ENCODE results near the gene TTF1.

The TTF1 gene

DNA sequence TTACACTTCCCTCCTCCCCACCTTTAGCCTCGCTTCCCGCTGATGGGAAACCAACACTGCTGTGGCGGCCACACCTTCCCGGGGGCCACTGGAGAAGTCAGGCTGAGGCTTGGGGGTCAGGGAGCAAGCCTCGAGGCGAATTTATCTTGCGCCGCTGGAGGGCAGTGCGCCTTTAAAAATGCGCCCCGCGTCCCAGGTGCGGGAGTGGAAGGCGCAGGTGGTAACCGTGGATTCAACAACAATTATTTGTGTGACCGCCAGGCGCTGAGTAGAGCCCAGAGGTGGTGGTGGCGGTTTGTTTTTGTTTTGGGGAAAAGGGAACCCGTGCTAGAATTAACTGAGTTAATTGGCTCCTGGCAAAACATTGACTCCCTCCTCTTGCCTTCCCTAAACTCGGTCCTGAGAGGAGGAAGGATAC is 4.5 kb upstream of the TTF1 start:
- Mint-ChIP-seq H3K27me3 (ENCODE audit: low read depth, poor library complexity) (peaks cover 89% of the 10 kb centered on the region), H3K27ac (no peak overlapping the region), H3K4me1 (peaks cover 22% of the 10 kb centered on the region), H3K4me3 (peak overlapping the region; percentile 76), H3K9me3 (no peaks in the 10 kb centered on the region), H3K36me3 (ENCODE audit: low read depth) (no peaks in the 10 kb centered on the region)
- DNase-seq, result peak; percentile 74
- TF ChIP-seq, protein P1, sequence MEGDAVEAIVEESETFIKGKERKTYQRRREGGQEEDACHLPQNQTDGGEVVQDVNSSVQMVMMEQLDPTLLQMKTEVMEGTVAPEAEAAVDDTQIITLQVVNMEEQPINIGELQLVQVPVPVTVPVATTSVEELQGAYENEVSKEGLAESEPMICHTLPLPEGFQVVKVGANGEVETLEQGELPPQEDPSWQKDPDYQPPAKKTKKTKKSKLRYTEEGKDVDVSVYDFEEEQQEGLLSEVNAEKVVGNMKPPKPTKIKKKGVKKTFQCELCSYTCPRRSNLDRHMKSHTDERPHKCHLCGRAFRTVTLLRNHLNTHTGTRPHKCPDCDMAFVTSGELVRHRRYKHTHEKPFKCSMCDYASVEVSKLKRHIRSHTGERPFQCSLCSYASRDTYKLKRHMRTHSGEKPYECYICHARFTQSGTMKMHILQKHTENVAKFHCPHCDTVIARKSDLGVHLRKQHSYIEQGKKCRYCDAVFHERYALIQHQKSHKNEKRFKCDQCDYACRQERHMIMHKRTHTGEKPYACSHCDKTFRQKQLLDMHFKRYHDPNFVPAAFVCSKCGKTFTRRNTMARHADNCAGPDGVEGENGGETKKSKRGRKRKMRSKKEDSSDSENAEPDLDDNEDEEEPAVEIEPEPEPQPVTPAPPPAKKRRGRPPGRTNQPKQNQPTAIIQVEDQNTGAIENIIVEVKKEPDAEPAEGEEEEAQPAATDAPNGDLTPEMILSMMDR (IDR thresholded peaks at IDR 0.05), result peak; percentile 82

DNA sequence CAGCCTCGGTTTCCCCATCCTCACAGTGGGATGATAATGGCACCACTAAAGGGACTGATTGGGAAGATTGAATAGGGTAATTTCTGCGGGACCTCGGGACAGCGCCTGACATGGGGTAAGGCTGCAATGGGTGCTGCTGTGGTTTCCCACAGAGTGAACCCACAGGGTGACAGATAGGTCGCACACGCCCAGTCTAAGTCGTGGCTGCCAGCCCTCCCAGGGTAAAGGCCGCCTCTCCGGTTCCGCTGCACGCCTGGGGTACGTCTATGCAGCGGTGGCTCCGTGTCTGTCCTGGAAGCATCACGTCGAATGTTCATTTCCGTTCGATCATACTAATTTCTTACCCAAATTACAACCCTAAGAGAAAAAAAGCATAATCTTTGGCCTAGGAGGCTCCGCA is 4.0 kb upstream of the TTF1 start:
- Mint-ChIP-seq H3K27me3 (ENCODE audit: low read depth, poor library complexity) (peaks cover 84% of the 10 kb centered on the region), H3K27ac (no peak overlapping the region), H3K36me3 (ENCODE audit: low read depth) (no peaks in the 10 kb centered on the region), H3K9me3 (no peaks in the 10 kb centered on the region), H3K4me3 (peak overlapping the region; percentile 76), H3K4me1 (peaks cover 26% of the 10 kb centered on the region)
- DNase-seq, result no peak
- TF ChIP-seq, protein P1 (IDR thresholded peaks at IDR 0.05), result no peak

DNA sequence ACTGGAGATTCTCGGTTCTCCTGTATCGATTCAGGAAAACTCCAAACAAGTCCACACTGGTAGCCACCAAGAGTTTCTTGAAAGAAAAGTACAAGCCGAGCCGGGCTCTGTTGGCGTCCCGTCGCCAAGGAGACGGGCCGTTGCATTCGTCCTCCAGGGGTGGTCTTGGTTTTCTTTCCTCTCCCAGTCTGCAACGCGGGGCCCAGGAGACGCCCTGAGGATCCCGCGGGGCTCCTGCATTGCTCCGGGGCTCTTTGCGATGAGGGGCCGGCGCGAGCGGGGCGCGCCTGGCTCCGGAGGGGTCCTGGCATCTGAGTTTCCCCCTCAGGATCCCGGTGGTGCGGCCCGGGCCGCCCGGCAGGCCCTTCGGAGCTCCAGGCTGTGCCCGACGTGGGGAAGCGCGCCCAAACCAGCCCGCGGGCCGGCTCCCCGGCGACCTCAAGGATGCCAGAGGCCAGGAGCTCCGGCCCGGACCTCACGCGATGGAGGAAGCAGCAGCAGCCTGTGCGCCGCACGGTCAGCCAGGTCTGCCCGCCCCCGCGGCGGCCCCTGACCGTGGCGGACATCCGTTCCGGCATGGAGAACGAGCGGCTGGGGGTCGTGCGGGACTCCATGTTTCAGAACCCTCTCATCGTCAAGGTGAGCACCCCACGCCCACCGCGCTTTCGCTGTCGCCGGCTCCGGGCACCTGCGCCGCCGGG is 3.3 kb upstream of the TTF1 start, which contains the start of gene CFAP77:
Gene CFAP77 (plus strand): TSS at position 384 of the 701 bp plus-strand sequence. CDS start 61 bp downstream, at position 445.
- Mint-ChIP-seq H3K4me1 (peaks cover 32% of the 10 kb centered on the region), H3K9me3 (no peaks in the 10 kb centered on the region), H3K27me3 (ENCODE audit: low read depth, poor library complexity) (peaks cover 78% of the 10 kb centered on the region), H3K27ac (no peak within 1 kb of the TSS), H3K4me3 (peak within 1 kb of the TSS; percentile 76), H3K36me3 (ENCODE audit: low read depth) (no peaks in the 10 kb centered on the region)
- TF ChIP-seq, protein P1 (IDR thresholded peaks at IDR 0.05), result no peak
- DNase-seq, result peak; percentile 72

DNA sequence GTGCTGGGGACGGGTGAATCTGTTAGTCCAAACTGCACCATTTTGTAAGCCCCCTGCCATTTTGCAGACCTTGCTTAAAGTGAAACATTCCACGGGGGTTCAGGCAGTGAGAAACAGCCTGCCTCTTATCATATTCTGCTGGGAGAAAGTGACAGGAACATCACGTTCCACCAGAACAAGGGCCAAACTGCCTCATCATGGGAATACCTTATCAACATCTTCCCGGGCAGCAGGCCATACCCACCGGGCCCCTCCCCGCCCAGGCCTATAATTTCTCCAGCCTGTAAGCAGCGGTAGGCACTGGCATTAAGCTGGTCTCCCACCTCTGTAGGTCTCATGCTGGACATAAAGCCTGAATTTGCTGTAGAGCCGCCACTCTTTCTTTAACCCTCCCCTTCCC is 1.9 kb upstream of the TTF1 start:
- TF ChIP-seq, protein P1 (IDR thresholded peaks at IDR 0.05), result no peak
- H3K4me3 Mint-ChIP-seq, result no peak overlapping the region
- DNase-seq, result no peak

DNA sequence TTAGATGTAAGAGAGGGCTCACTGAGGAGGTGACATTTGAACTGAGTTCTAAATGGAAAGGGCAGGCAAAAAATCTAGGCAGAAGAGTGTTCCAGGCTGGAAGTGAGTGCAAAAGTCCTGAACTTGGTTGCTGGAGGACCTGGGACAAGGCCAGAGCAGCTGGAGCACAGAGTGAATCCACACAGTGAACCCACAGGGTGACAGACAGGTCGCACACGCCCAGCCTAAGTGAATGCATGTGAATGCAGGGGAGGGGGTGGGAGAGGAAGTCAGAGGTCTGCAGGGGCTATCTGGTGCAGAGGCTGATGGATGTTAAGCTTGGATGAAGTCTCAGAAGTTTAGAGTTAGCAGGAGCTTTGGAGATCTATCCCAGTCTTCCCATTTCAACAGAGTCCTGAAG is 556 bp upstream of the TTF1 start:
- Mint-ChIP-seq H3K9me3 (no peaks in the 10 kb centered on the region), H3K27me3 (ENCODE audit: low read depth, poor library complexity) (peaks cover 50% of the 10 kb centered on the region), H3K4me1 (peaks cover 49% of the 10 kb centered on the region), H3K36me3 (ENCODE audit: low read depth) (peaks cover 22% of the 10 kb centered on the region), H3K27ac (no peak overlapping the region), H3K4me3 (peak overlapping the region; percentile 91)
- no peak for DNase-seq
- TF ChIP-seq, protein P1 (IDR thresholded peaks at IDR 0.05), result no peak

More for the DNA sequence above, 1.9 kb upstream of the TTF1 start:
- H3K9me3 Mint-ChIP-seq, result no peaks in the 10 kb centered on the region
- no peak overlapping the region for H3K27ac Mint-ChIP-seq
- H3K36me3 Mint-ChIP-seq (ENCODE audit: low read depth), result peaks cover 11% of the 10 kb centered on the region
- peaks cover 39% of the 10 kb centered on the region for H3K4me1 Mint-ChIP-seq
- peaks cover 63% of the 10 kb centered on the region for H3K27me3 Mint-ChIP-seq (ENCODE audit: low read depth, poor library complexity)
